ENCODE data around the gene AP3D1. TPM values are rescaled to one million over a fixed set of nuclear protein-coding genes. Genes with fewer than 3 reads are reported as not detected.

Gene AP3D1
- total RNA-seq, 2 experiments from 2014 or later: 80.0 to 99.8 TPM

DNA sequence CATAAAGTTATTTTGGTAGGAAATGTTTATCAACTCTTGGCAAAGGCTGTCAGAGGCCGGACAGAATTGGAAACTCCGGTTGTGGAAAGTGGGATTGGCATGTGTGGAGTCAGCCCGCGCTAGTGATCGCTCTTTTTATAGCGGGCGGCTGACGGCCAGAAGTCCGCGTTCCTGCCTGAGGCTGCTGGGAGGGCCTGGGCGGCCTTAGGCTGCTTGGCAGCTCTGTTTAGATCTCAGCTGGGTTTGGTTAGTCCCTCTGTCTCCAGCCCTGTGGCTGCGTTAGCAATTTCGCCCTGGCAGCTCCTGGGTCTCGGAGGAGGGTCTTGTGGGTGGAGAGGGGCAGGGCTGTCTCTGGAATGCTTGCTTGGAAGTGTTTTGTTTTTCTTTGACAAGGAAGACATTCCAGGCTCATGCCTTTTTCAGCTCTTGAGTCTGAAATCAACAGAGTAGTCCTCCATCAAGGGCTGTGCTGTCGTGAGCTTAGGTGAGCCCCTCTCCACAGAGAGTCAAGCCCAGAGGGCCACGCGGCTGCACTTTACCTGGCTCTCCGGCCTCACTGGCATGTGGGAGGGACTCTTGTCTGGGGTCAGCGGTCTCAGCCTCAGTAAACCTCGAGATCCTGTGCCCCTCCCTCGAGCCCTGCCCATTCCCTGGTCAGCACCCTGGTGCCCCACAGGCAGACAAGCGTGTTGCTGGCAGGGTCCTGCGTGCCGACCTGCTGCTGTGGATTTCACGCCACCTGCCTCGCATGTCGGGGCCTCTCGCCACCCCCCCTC, 34.9 kb upstream of the AP3D1 start:
- Histone ChIP-seq H2AFZ (ENCODE audit: low read length) (no peak overlapping the region), H3K4me3 (ENCODE audit: low read depth, low read length, poor library complexity, severe bottlenecking) (no peak overlapping the region), H4K20me1 (ENCODE audit: insufficient read depth, low read length) (no peaks in the 10 kb centered on the region), H3K27ac (ENCODE audit: low read depth, low read length, poor library complexity, severe bottlenecking) (no peak overlapping the region), H3K4me1 (ENCODE audit: insufficient read depth, low read length, poor library complexity, severe bottlenecking) (peaks cover 16% of the 10 kb centered on the region), H3K9me2 (ENCODE audit: insufficient read depth, low read length) (no peaks in the 10 kb centered on the region), H3K9me3 (ENCODE audit: low read length) (no peaks in the 10 kb centered on the region), H3K36me3 (ENCODE audit: insufficient read depth, low read length) (peaks cover 81% of the 10 kb centered on the region), H3K79me2 (ENCODE audit: insufficient read depth, low read depth, low read length) (no peaks in the 10 kb centered on the region; the same call in 1 of the 2 replicates), H3K4me2 (ENCODE audit: low read length) (no peak overlapping the region)
- DNase-seq (ENCODE audit: low spot score): no peak
- POLR2A ChIA-PET: interaction anchor here (0.7 kb wide), 1 partner anchor 103 kb away, joined by 3 read pairs; no protein-coding TSS in a partner anchor
- BruUV-seq (replicated peaks): no TSS peak
- TF ChIP-seq, protein P1, sequence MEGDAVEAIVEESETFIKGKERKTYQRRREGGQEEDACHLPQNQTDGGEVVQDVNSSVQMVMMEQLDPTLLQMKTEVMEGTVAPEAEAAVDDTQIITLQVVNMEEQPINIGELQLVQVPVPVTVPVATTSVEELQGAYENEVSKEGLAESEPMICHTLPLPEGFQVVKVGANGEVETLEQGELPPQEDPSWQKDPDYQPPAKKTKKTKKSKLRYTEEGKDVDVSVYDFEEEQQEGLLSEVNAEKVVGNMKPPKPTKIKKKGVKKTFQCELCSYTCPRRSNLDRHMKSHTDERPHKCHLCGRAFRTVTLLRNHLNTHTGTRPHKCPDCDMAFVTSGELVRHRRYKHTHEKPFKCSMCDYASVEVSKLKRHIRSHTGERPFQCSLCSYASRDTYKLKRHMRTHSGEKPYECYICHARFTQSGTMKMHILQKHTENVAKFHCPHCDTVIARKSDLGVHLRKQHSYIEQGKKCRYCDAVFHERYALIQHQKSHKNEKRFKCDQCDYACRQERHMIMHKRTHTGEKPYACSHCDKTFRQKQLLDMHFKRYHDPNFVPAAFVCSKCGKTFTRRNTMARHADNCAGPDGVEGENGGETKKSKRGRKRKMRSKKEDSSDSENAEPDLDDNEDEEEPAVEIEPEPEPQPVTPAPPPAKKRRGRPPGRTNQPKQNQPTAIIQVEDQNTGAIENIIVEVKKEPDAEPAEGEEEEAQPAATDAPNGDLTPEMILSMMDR (conservative IDR thresholded peaks at IDR 0.05; ENCODE audit: low read length): no peak
- no peak for TF ChIP-seq EZH2phosphoT487 (IDR thresholded peaks at IDR 0.05; ENCODE audit: borderline replicate concordance, low read depth, low read length)
- intact Hi-C loops (cut with micrococcal nuclease; ENCODE audit: unreplicated experiment): no loop called here
- CTCF ChIA-PET (ENCODE audit: unreplicated experiment): no interaction called here

GRCh38 chr19:2185734-2186070, 34.3 kb upstream of the AP3D1 start:
- no peak overlapping the region for H2AFZ ChIP-seq (ENCODE audit: low read length)
- H3K4me2 ChIP-seq (ENCODE audit: low read length): no peak overlapping the region
- H3K4me3 ChIP-seq (ENCODE audit: low read depth, low read length, poor library complexity, severe bottlenecking): no peak overlapping the region
- H3K79me2 ChIP-seq (ENCODE audit: insufficient read depth, low read depth, low read length): no peaks in the 10 kb centered on the region; the same call in 1 of the 2 replicates
- H4K20me1 ChIP-seq (ENCODE audit: insufficient read depth, low read length): no peaks in the 10 kb centered on the region
- no peaks in the 10 kb centered on the region for H3K9me3 ChIP-seq (ENCODE audit: low read length)
- no peak overlapping the region for H3K27ac ChIP-seq (ENCODE audit: low read depth, low read length, poor library complexity, severe bottlenecking)
- H3K9me2 ChIP-seq (ENCODE audit: insufficient read depth, low read length): no peaks in the 10 kb centered on the region
- ChIA-PET POLR2A (no interaction called here), CTCF (ENCODE audit: unreplicated experiment) (no interaction called here)
- peaks cover 16% of the 10 kb centered on the region for H3K4me1 ChIP-seq (ENCODE audit: insufficient read depth, low read length, poor library complexity, severe bottlenecking)
- no peak for DNase-seq (ENCODE audit: low spot score)
- peaks cover 78% of the 10 kb centered on the region for H3K36me3 ChIP-seq (ENCODE audit: insufficient read depth, low read length)
- TF ChIP-seq, protein P1 (conservative IDR thresholded peaks at IDR 0.05; ENCODE audit: low read length): no peak
- no peak for TF ChIP-seq EZH2phosphoT487 (IDR thresholded peaks at IDR 0.05; ENCODE audit: borderline replicate concordance, low read depth, low read length)
- intact Hi-C loops (cut with micrococcal nuclease; ENCODE audit: unreplicated experiment): no loop called here
- no TSS peak for BruUV-seq (replicated peaks)

GRCh38 chr19:2184422-2184975, 33.1 kb upstream of the AP3D1 start:
- Histone ChIP-seq H3K4me3 (ENCODE audit: low read depth, low read length, poor library complexity, severe bottlenecking) (no peak overlapping the region), H2AFZ (ENCODE audit: low read length) (no peak overlapping the region), H3K9me3 (ENCODE audit: low read length) (no peaks in the 10 kb centered on the region), H4K20me1 (ENCODE audit: insufficient read depth, low read length) (no peaks in the 10 kb centered on the region), H3K36me3 (ENCODE audit: insufficient read depth, low read length) (peaks cover 73% of the 10 kb centered on the region), H3K4me1 (ENCODE audit: insufficient read depth, low read length, poor library complexity, severe bottlenecking) (peaks cover 16% of the 10 kb centered on the region), H3K79me2 (ENCODE audit: insufficient read depth, low read depth, low read length) (peaks cover 5% of the 10 kb centered on the region; the same call in 1 of the 2 replicates), H3K9me2 (ENCODE audit: insufficient read depth, low read length) (no peaks in the 10 kb centered on the region), H3K4me2 (ENCODE audit: low read length) (no peak overlapping the region), H3K27ac (ENCODE audit: low read depth, low read length, poor library complexity, severe bottlenecking) (no peak overlapping the region)
- ChIA-PET CTCF (ENCODE audit: unreplicated experiment) (no interaction called here), POLR2A (interaction anchor here (0.7 kb wide), 1 partner anchor 135 kb away, joined by 4 read pairs; no protein-coding TSS in a partner anchor)
- no TSS peak for BruUV-seq (replicated peaks)
- DNase-seq (ENCODE audit: low spot score): no peak
- intact Hi-C loops (cut with micrococcal nuclease; ENCODE audit: unreplicated experiment): no loop called here
- no peak for TF ChIP-seq EZH2phosphoT487 (IDR thresholded peaks at IDR 0.05; ENCODE audit: borderline replicate concordance, low read depth, low read length)
- TF ChIP-seq, protein P1 (conservative IDR thresholded peaks at IDR 0.05; ENCODE audit: low read length): no peak

Data from OCI-LY7 (cell line).